ENCODE data around the gene MINDY2. TPM values are rescaled to one million over a fixed set of nuclear protein-coding genes. Genes with fewer than 3 reads are reported as not detected.
A peak's percentile ranks its signal among the peaks of the same experiment; 100 is the strongest.

MINDY2 gene
- polyA plus RNA-seq, 1 donor (not counting 4 experiments of a cell fraction or from before 2014, with no cell fraction given): 11.2 TPM

DNA sequence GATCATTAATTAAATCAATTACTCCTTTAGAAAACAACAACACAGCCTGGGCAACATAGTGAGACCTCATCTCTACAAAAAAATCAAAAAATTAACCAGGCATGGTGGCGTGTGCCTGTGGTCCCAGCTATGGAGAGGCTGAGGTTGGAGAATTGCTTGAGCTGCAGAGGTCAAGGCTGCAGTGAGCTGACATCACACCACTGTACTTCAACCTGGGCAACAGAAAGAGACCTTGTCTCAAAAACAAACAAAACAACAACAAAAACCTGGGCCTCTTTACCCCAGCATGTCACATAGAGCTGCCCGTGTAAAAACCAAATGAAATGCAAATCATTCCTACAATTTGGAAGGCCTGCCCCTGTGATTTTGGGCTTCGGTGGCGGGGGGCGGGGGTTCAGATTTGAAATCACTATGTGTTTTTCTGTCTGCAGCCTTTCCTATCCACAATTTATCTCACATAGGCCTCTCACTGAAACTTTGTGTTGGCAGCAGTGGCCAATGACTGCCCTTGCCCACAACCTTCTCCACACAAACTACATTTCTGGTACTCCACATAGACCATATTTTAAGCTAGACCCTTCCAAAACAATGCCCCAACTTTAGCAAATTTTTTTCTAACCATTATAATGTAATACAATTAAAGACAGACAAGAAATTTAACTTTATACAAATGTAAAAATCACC, 28.1 kb upstream of the MINDY2 start:
- no peak overlapping the region for H3K4me2 ChIP-seq (ENCODE audit: control insufficient read depth, extremely low read depth, insufficient read depth, low read depth, low read length)
- H3K9me1 ChIP-seq (ENCODE audit: control insufficient read depth, extremely low read depth, insufficient read depth, low read length): no peaks in the 10 kb centered on the region
- peaks cover 96% of the 10 kb centered on the region for H3K79me2 ChIP-seq (ENCODE audit: control insufficient read depth, insufficient read depth, low read length)
- dilution Hi-C loops (cut with MboI; ENCODE audit: extremely low pct_ligation_motif_present, low sequenced_read_pairs): no loop called here
- TF ChIP-seq EZH2 (IDR thresholded peaks at IDR 0.05; ENCODE audit: low read length): no peak
- TF ChIP-seq, protein P1, sequence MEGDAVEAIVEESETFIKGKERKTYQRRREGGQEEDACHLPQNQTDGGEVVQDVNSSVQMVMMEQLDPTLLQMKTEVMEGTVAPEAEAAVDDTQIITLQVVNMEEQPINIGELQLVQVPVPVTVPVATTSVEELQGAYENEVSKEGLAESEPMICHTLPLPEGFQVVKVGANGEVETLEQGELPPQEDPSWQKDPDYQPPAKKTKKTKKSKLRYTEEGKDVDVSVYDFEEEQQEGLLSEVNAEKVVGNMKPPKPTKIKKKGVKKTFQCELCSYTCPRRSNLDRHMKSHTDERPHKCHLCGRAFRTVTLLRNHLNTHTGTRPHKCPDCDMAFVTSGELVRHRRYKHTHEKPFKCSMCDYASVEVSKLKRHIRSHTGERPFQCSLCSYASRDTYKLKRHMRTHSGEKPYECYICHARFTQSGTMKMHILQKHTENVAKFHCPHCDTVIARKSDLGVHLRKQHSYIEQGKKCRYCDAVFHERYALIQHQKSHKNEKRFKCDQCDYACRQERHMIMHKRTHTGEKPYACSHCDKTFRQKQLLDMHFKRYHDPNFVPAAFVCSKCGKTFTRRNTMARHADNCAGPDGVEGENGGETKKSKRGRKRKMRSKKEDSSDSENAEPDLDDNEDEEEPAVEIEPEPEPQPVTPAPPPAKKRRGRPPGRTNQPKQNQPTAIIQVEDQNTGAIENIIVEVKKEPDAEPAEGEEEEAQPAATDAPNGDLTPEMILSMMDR (optimal IDR thresholded peaks at IDR 0.05 in 1 of 3, IDR thresholded peaks at IDR 0.05 in 1 of 3, conservative IDR thresholded peaks at IDR 0.05 in 1 of 3; ENCODE audit: extremely low read depth in 1 of 3, insufficient read depth in 2 of 3, low read length in 3 of 3): no peak
- no peaks in the 10 kb centered on the region for H3K36me3 ChIP-seq (ENCODE audit: control insufficient read depth in 2 of 2, extremely low read depth in 1 of 2, insufficient read depth in 2 of 2, low read length in 2 of 2)
- DNase-seq (ENCODE audit: low read depth, low spot score) (no peak), FAIRE-seq (no peak)
- no peak overlapping the region for H3K27ac ChIP-seq (ENCODE audit: control insufficient read depth, insufficient read depth, low read length)
- H3K9me3 ChIP-seq (ENCODE audit: control insufficient read depth, low read depth, low read length): no peaks in the 10 kb centered on the region
- H4K20me1 ChIP-seq (ENCODE audit: control insufficient read depth, extremely low read depth, insufficient read depth, low read length): no peaks in the 10 kb centered on the region
- peaks cover 17% of the 10 kb centered on the region for H3K4me1 ChIP-seq (ENCODE audit: control insufficient read depth, extremely low read depth, insufficient read depth, low read length)
- no peaks in the 10 kb centered on the region for H3K27me3 ChIP-seq (ENCODE audit: control insufficient read depth, extremely low read depth, insufficient read depth, low read length)
- H3K4me3 ChIP-seq (ENCODE audit: control insufficient read depth in 2 of 3, extremely low read depth in 1 of 3, insufficient read depth in 2 of 3, low read depth in 1 of 3, low read length in 3 of 3): no peak overlapping the region
- no peak overlapping the region for H2AFZ ChIP-seq (ENCODE audit: control insufficient read depth, low read length)
- no peak overlapping the region for H3K9ac ChIP-seq (ENCODE audit: control insufficient read depth, extremely low read depth, insufficient read depth, low read length)

DNA sequence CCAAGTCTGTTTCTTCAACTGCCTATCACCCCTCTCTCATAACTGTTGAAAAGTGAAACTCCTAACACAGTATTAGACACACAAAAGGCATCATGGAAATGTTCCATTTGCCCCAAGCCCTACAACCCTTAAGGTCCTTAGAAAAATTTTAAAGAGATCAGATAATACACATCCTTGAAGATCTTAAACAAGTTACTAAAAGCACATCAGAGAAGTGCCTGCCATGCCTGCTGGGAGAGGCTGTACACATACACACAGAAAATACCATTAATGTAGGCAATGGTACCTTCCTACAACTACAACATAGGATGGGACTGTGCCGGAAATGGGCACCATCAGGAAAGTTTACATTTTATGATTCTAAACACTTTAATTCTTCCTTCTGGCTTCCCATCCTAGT, 24.9 kb upstream of the MINDY2 start:
- peaks cover 18% of the 10 kb centered on the region for H3K4me1 ChIP-seq (ENCODE audit: control insufficient read depth, extremely low read depth, insufficient read depth, low read length)
- no peak overlapping the region for H2AFZ ChIP-seq (ENCODE audit: control insufficient read depth, low read length)
- dilution Hi-C loops (cut with MboI; ENCODE audit: extremely low pct_ligation_motif_present, low sequenced_read_pairs): no loop called here
- no peaks in the 10 kb centered on the region for H3K9me3 ChIP-seq (ENCODE audit: control insufficient read depth, low read depth, low read length)
- H3K27me3 ChIP-seq (ENCODE audit: control insufficient read depth, extremely low read depth, insufficient read depth, low read length): no peaks in the 10 kb centered on the region
- FAIRE-seq (no peak), DNase-seq (ENCODE audit: low read depth, low spot score) (no peak)
- TF ChIP-seq EZH2 (IDR thresholded peaks at IDR 0.05; ENCODE audit: low read length): no peak
- TF ChIP-seq, protein P1 (optimal IDR thresholded peaks at IDR 0.05 in 1 of 3, IDR thresholded peaks at IDR 0.05 in 1 of 3, conservative IDR thresholded peaks at IDR 0.05 in 1 of 3; ENCODE audit: extremely low read depth in 1 of 3, insufficient read depth in 2 of 3, low read length in 3 of 3): no peak
- H3K9ac ChIP-seq (ENCODE audit: control insufficient read depth, extremely low read depth, insufficient read depth, low read length): no peak overlapping the region
- peaks cover 81% of the 10 kb centered on the region for H3K79me2 ChIP-seq (ENCODE audit: control insufficient read depth, insufficient read depth, low read length)
- H3K4me3 ChIP-seq (ENCODE audit: control insufficient read depth in 2 of 3, extremely low read depth in 1 of 3, insufficient read depth in 2 of 3, low read depth in 1 of 3, low read length in 3 of 3): peak overlapping the region in 2 of 3 experiments; percentile 70 to 76
- peak overlapping the region; percentile 80 for H3K4me2 ChIP-seq (ENCODE audit: control insufficient read depth, extremely low read depth, insufficient read depth, low read depth, low read length)
- H4K20me1 ChIP-seq (ENCODE audit: control insufficient read depth, extremely low read depth, insufficient read depth, low read length): no peaks in the 10 kb centered on the region
- no peaks in the 10 kb centered on the region for H3K36me3 ChIP-seq (ENCODE audit: control insufficient read depth in 2 of 2, extremely low read depth in 1 of 2, insufficient read depth in 2 of 2, low read length in 2 of 2)
- H3K9me1 ChIP-seq (ENCODE audit: control insufficient read depth, extremely low read depth, insufficient read depth, low read length): no peaks in the 10 kb centered on the region
- H3K27ac ChIP-seq (ENCODE audit: control insufficient read depth, insufficient read depth, low read length): no peak overlapping the region

Measured in keratinocyte (primary cell).